HEK293 (cell line): ENCODE measurements around the gene NCOA3.

ENCODE experiments used
- CTCF ChIA-PET: fragments of 350-600 bp; formaldehyde crosslinking; extraction: SDS; loops from one replicate; lab custom pipeline; 2021; ENCODE audit warnings: antibody characterized with exemption; lab: Yijun Ruan, JAX
- POLR2A ChIA-PET: fragments of 300-600 bp; formaldehyde crosslinking; extraction: SDS; loops from one replicate; lab custom pipeline; 2020; ENCODE audit warnings: antibody characterized with exemption, inconsistent platforms; lab: Yijun Ruan, JAX
- H3K27ac ChIP-seq: fragments of 200-500 bp; sonication (Bioruptor generic); 2 replicates; pipeline ENCODE4 v1.5.1; 2014; ENCODE audit warnings: low read depth, low read length, control low read depth, inconsistent platforms; ENCODE audit errors: extremely low read depth
- H3K36me3 ChIP-seq, 2 experiments: fragments of 200-500 bp in 1 of 2; sonication (Bioruptor generic) in 1 of 2; 1 replicate in 1 of 2; 2 replicates in 1 of 2; pipeline ENCODE4 v1.5.1; 2014 to 2017; ENCODE audit warnings: inconsistent platforms in 2 of 2, low read length in 2 of 2; ENCODE audit not compliant: control insufficient read depth in 2 of 2, insufficient read depth in 1 of 2
- H3K4me1 ChIP-seq: fragments of 200-500 bp; sonication (Bioruptor generic); 2 replicates; pipeline ENCODE4 v1.5.1; 2014; ENCODE audit warnings: mild to moderate bottlenecking, low read length, inconsistent platforms; ENCODE audit not compliant: control insufficient read depth, insufficient read depth
- H3K4me3 ChIP-seq: 2 replicates; pipeline ENCODE4 v1.5.1; 2011; ENCODE audit warnings: low read depth, mild to moderate bottlenecking, control low read depth, low read length, moderate library complexity
- H3K9me3 ChIP-seq: fragments of 200-500 bp; sonication (Bioruptor generic); 2 replicates; pipeline ENCODE4 v1.5.1; 2014; ENCODE audit warnings: low read depth, low read length, inconsistent platforms; ENCODE audit not compliant: control insufficient read depth, insufficient read depth
- ATF2 ChIP-seq: fragments of 450-650 bp; formaldehyde crosslinking; IDR thresholded peaks from 2 replicates; pipeline ENCODE4 v1.5.1; 2016; ENCODE audit warnings: missing biosample characterization, missing genetic modification characterization, low read depth
- CTCF ChIP-seq: fragments of 450-650 bp; formaldehyde crosslinking; IDR thresholded peaks from 2 replicates; pipeline ENCODE4 v1.5.1; 2016; ENCODE audit warnings: missing biosample characterization, missing genetic modification characterization
- IKZF3 ChIP-seq: fragments of 450-650 bp; IDR thresholded peaks from 2 replicates; pipeline ENCODE4 v1.5.0; 2018; ENCODE audit warnings: missing biosample characterization, mild to moderate bottlenecking, missing genetic modification characterization, moderate library complexity
- KLF16 ChIP-seq: fragments of 450-650 bp; formaldehyde crosslinking; IDR thresholded peaks from 2 replicates; pipeline ENCODE4 v1.5.1; 2017; ENCODE audit warnings: missing biosample characterization, missing genetic modification characterization
- KLF8 ChIP-seq: fragments of 450-650 bp; formaldehyde crosslinking; IDR thresholded peaks from 2 replicates; pipeline ENCODE4 v1.5.1; 2016; ENCODE audit warnings: missing biosample characterization, missing genetic modification characterization
- MYNN ChIP-seq: fragments of 450-650 bp; formaldehyde crosslinking; IDR thresholded peaks from 2 replicates; pipeline ENCODE4 v1.5.1; 2016; ENCODE audit warnings: missing biosample characterization, missing genetic modification characterization, borderline replicate concordance
- REPIN1 ChIP-seq: fragments of 450-650 bp; formaldehyde crosslinking; IDR thresholded peaks from 2 replicates; pipeline ENCODE4 v1.5.1; 2017; ENCODE audit warnings: missing biosample characterization, missing genetic modification characterization, low read depth
- ZBTB7A ChIP-seq: fragments of 450-650 bp; formaldehyde crosslinking; IDR thresholded peaks from 2 replicates; pipeline ENCODE4 v1.5.1; 2016; ENCODE audit warnings: low read depth, missing biosample characterization, missing genetic modification characterization
- ZNF19 ChIP-seq: fragments of 450-650 bp; formaldehyde crosslinking; IDR thresholded peaks from 2 replicates; pipeline ENCODE4; 2016; ENCODE audit warnings: missing biosample characterization, missing genetic modification characterization, low read depth
- ZNF2 ChIP-seq: fragments of 450-650 bp; formaldehyde crosslinking; IDR thresholded peaks from 2 replicates; pipeline ENCODE4 v1.5.1; 2016; ENCODE audit warnings: missing biosample characterization, missing genetic modification characterization
- ZNF341 ChIP-seq: fragments of 450-650 bp; formaldehyde crosslinking; IDR thresholded peaks from 2 replicates; pipeline ENCODE4; 2016; ENCODE audit warnings: low read depth, missing biosample characterization, missing genetic modification characterization
- ZNF48 ChIP-seq: fragments of 450-650 bp; formaldehyde crosslinking; IDR thresholded peaks from 2 replicates; pipeline ENCODE4 v1.5.1; 2016; ENCODE audit warnings: missing biosample characterization, missing genetic modification characterization
- ZNF558 ChIP-seq: fragments of 450-650 bp; formaldehyde crosslinking; IDR thresholded peaks from 2 replicates; pipeline ENCODE4 v1.5.1; 2016; ENCODE audit warnings: missing biosample characterization, missing genetic modification characterization
- ZNF600 ChIP-seq: fragments of 450-650 bp; formaldehyde crosslinking; IDR thresholded peaks from 2 replicates; pipeline ENCODE4 v1.5.1; 2016; ENCODE audit warnings: missing biosample characterization, missing genetic modification characterization
- ZNF629 ChIP-seq: fragments of 450-650 bp; formaldehyde crosslinking; IDR thresholded peaks from 2 replicates; pipeline ENCODE4 v1.5.1; 2017; ENCODE audit warnings: missing biosample characterization, missing genetic modification characterization
- ZNF670 ChIP-seq: fragments of 450-650 bp; formaldehyde crosslinking; IDR thresholded peaks from 2 replicates; pipeline ENCODE4 v1.5.1; 2016; ENCODE audit warnings: missing biosample characterization, missing genetic modification characterization, low read depth
- ZNF692 ChIP-seq: fragments of 450-650 bp; formaldehyde crosslinking; IDR thresholded peaks from 2 replicates; pipeline ENCODE4 v1.5.1; 2016; ENCODE audit warnings: missing biosample characterization, missing genetic modification characterization
- ZNF701 ChIP-seq: fragments of 450-650 bp; formaldehyde crosslinking; IDR thresholded peaks from 2 replicates; pipeline ENCODE4 v1.5.1; 2016; ENCODE audit warnings: missing biosample characterization, missing genetic modification characterization
- TF ChIP-seq, protein P1 (sequence below): fragments of 450-650 bp; formaldehyde crosslinking; IDR thresholded peaks from 2 replicates; pipeline ENCODE4 v1.5.1; 2016; ENCODE audit warnings: missing biosample characterization, missing genetic modification characterization

The NCOA3 gene

GRCh38 chr20:47703748-47704147 is 202.1 kb downstream of the NCOA3 start:
- CTCF ChIA-PET, result interaction anchor here (1.7 kb wide), 1 partner anchor 26 kb away, joined by 5 read pairs; no protein-coding TSS in a partner anchor
- H3K4me1 ChIP-seq, result no peaks in the 10 kb centered on the region
- H3K27ac ChIP-seq, result no peak overlapping the region
- peaks cover 0 to 25% of the 10 kb centered on the region in 2 experiments; a peak in 2 of 3 replicates for H3K36me3 ChIP-seq
- no peaks in the 10 kb centered on the region for H3K9me3 ChIP-seq
- POLR2A ChIA-PET, result interaction anchor here (0.6 kb wide), 1 partner anchor 28 kb away, joined by 5 read pairs; no protein-coding TSS in a partner anchor
- no peak for TF ChIP-seq MYNN (tag by site-specific recombination)
- peak; percentile 50; the same call in 1 of the 2 replicates for TF ChIP-seq ZNF629 (tag by site-specific recombination)
- no peak for TF ChIP-seq ZBTB7A
- TF ChIP-seq ZNF600 (tag by site-specific recombination), result no peak
- TF ChIP-seq ZNF701, result no peak
- TF ChIP-seq ZNF2, result no peak
- no peak for TF ChIP-seq KLF16
- TF ChIP-seq IKZF3 (tag by site-specific recombination), result no peak
- TF ChIP-seq, protein P1, sequence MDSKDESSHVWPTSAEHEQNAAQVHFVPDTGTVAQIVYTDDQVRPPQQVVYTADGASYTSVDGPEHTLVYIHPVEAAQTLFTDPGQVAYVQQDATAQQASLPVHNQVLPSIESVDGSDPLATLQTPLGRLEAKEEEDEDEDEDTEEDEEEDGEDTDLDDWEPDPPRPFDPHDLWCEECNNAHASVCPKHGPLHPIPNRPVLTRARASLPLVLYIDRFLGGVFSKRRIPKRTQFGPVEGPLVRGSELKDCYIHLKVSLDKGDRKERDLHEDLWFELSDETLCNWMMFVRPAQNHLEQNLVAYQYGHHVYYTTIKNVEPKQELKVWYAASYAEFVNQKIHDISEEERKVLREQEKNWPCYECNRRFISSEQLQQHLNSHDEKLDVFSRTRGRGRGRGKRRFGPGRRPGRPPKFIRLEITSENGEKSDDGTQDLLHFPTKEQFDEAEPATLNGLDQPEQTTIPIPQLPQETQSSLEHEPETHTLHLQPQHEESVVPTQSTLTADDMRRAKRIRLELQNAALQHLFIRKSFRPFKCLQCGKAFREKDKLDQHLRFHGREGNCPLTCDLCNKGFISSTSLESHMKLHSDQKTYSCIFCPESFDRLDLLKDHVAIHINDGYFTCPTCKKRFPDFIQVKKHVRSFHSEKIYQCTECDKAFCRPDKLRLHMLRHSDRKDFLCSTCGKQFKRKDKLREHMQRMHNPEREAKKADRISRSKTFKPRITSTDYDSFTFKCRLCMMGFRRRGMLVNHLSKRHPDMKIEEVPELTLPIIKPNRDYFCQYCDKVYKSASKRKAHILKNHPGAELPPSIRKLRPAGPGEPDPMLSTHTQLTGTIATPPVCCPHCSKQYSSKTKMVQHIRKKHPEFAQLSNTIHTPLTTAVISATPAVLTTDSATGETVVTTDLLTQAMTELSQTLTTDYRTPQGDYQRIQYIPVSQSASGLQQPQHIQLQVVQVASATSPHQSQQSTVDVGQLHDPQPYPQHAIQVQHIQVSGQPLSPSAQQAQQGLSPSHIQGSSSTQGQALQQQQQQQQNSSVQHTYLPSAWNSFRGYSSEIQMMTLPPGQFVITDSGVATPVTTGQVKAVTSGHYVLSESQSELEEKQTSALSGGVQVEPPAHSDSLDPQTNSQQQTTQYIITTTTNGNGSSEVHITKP (tag by site-specific recombination), result no peak
- TF ChIP-seq ZNF341 (tag by site-specific recombination), result no peak
- TF ChIP-seq ZNF19 (tag by site-specific recombination), result no peak
- TF ChIP-seq REPIN1 (tag by site-specific recombination), result no peak
- no peak for TF ChIP-seq ZNF692 (tag by site-specific recombination)
- TF ChIP-seq CTCF (tag by site-specific recombination), result no peak
- no peak for TF ChIP-seq ZNF48
- TF ChIP-seq ATF2 (tag by site-specific recombination), result peak; percentile 84
- no peak for TF ChIP-seq ZNF558 (tag by site-specific recombination)
- TF ChIP-seq ZNF670 (tag by site-specific recombination), result no peak
- TF ChIP-seq KLF8 (tag by site-specific recombination), result 0 out of 2 replicates have a peak, but pooled peaks have one; percentile 32
- no peak overlapping the region for H3K4me3 ChIP-seq
